Endothelial cell of umbilical vein (primary cell): ENCODE data around the gene CPVL. TPM values are rescaled to one million over a fixed set of nuclear protein-coding genes. Genes with fewer than 3 reads are reported as not detected.

ENCODE experiments used
- BruUV-seq: library from RNA; stranded (reverse); fragments of 400-500 nt; replicated peaks from 2 replicates; lab custom pipeline; 2021; lab: Mats Ljungman, UMichigan
- CTCF ChIA-PET: fragments of 300-600, 350-600 bp; sonication (Branson Sonifier 250); formaldehyde crosslinking; loops from one replicate; lab custom pipeline; 2021; ENCODE audit warnings: antibody characterized with exemption, inconsistent platforms; lab: Charles Lee
- POLR2A ChIA-PET: fragments of 300-600, 350-600 bp; sonication (Branson Sonifier 250); formaldehyde crosslinking; loops from one replicate; lab custom pipeline; 2021; ENCODE audit warnings: antibody characterized with exemption, inconsistent platforms; lab: Charles Lee
- DNase-seq: peaks from one replicate; pipeline ENCODE4 v3.0.0-alpha.2; 2011; ENCODE audit warnings: low read depth, low spot score
- FAIRE-seq: peaks from 2 replicates; lab custom pipeline; 2011; peaks lifted over from hg19 to GRCh38; lab: Jason Lieb, UNC
- H2AFZ ChIP-seq: 2 replicates; pipeline ENCODE4 v1.6.0; 2012; ENCODE audit warnings: low read depth, low read length, control low read depth, inconsistent platforms
- H3K27ac ChIP-seq: 2 replicates; pipeline ENCODE4 v1.5.1; 2011; ENCODE audit warnings: low read depth, mild to moderate bottlenecking, control low read depth, low read length, moderate library complexity; ENCODE audit not compliant: insufficient read depth
- H3K27me3 ChIP-seq, 2 experiments: 2 replicates each; pipeline versions ENCODE4 v1.6.0 to v1.6.1; 2011; ENCODE audit warnings: low read length in 2 of 2, mixed read lengths in 1 of 2; ENCODE audit not compliant: control insufficient read depth in 2 of 2, insufficient read depth in 2 of 2
- H3K36me3 ChIP-seq, 2 experiments: 2 replicates in 1 of 2; 3 replicates in 1 of 2; pipeline ENCODE4 v1.5.1; 2011; ENCODE audit warnings: low read length in 2 of 2, mild to moderate bottlenecking in 1 of 2, moderate library complexity in 1 of 2; ENCODE audit not compliant: control insufficient read depth in 2 of 2, insufficient read depth in 2 of 2; ENCODE audit errors: extremely low read depth in 1 of 2
- H3K4me1 ChIP-seq: 3 replicates; pipeline ENCODE4 v1.5.1; 2011; ENCODE audit warnings: mild to moderate bottlenecking, low read length; ENCODE audit not compliant: control insufficient read depth, insufficient read depth; ENCODE audit errors: extremely low read depth
- H3K4me2 ChIP-seq: 2 replicates; pipeline ENCODE4 v1.6.1; 2011; ENCODE audit warnings: low read length, control low read depth, mixed read lengths; ENCODE audit not compliant: insufficient read depth
- H3K4me3 ChIP-seq, 3 experiments: fragments of 200-600 bp in 1 of 3; sonication (generic), shearing (Covaris generic) in 1 of 3; replicated peaks in 1 of 3; 2 replicates each; pipeline ENCODE4 v1.5.1; 2011 to 2016; ENCODE audit warnings: control low read depth in 3 of 3, low read length in 3 of 3, mild to moderate bottlenecking in 2 of 3, inconsistent platforms in 1 of 3, low read depth in 1 of 3, moderate library complexity in 1 of 3; ENCODE audit not compliant: insufficient read depth in 1 of 3
- H3K79me2 ChIP-seq: 2 replicates; pipeline ENCODE4 v1.6.0; 2012; ENCODE audit warnings: low read length, inconsistent platforms; ENCODE audit not compliant: control insufficient read depth, insufficient read depth
- H3K9ac ChIP-seq: replicated peaks from 2 replicates; pipeline ENCODE3; 2011; ENCODE audit warnings: low read length, control low read depth; ENCODE audit not compliant: insufficient read depth; ENCODE audit errors: extremely low read depth
- H3K9me1 ChIP-seq: replicated peaks from 3 replicates; pipeline ENCODE4 v1.6.0; 2011; ENCODE audit warnings: mild to moderate bottlenecking, low read length; ENCODE audit not compliant: control insufficient read depth, insufficient read depth; ENCODE audit errors: extremely low read depth
- H3K9me3 ChIP-seq: replicated peaks from 2 replicates; pipeline ENCODE4 v1.5.1; 2012; ENCODE audit warnings: low read length, inconsistent platforms; ENCODE audit not compliant: control insufficient read depth, insufficient read depth
- H4K20me1 ChIP-seq: replicated peaks from 2 replicates; pipeline ENCODE3; 2011; ENCODE audit warnings: mild to moderate bottlenecking, low read length; ENCODE audit not compliant: control insufficient read depth, insufficient read depth; ENCODE audit errors: extremely low read depth
- CTCF ChIP-seq, 2 donors: IDR thresholded peaks; 1 replicate in 1 of 2; 2 replicates in 1 of 2; pipeline ENCODE4 v1.5.1; 2011; ENCODE audit warnings: low read length in 2 of 2, mild to moderate bottlenecking in 2 of 2, moderate library complexity in 2 of 2, control low read depth in 1 of 2, inconsistent platforms in 1 of 2, low read depth in 1 of 2; ENCODE audit not compliant: insufficient read depth in 1 of 2; ENCODE audit errors: extremely low read depth in 1 of 2
- EZH2 ChIP-seq: IDR thresholded peaks from 2 replicates; pipeline ENCODE4 v1.6.1; 2012; ENCODE audit warnings: borderline replicate concordance, low read depth, mild to moderate bottlenecking, moderate library complexity, low read length, inconsistent platforms; ENCODE audit not compliant: severe bottlenecking
- FOS ChIP-seq: IDR thresholded peaks from 2 replicates; pipeline ENCODE4 v1.6.1; 2011; ENCODE audit warnings: mild to moderate bottlenecking, low read length, moderate library complexity, borderline replicate concordance; ENCODE audit not compliant: insufficient read depth
- GATA2 ChIP-seq: IDR thresholded peaks from 2 replicates; pipeline ENCODE4 v1.7.0; 2011; ENCODE audit warnings: low read depth, mild to moderate bottlenecking, moderate library complexity, mixed read lengths, low read length; ENCODE audit not compliant: insufficient read length, insufficient read depth
- JUN ChIP-seq: IDR thresholded peaks from 2 replicates; pipeline ENCODE4 v1.6.1; 2011; ENCODE audit warnings: borderline replicate concordance, low read depth; ENCODE audit not compliant: insufficient read length, insufficient read depth
- MAX ChIP-seq: IDR thresholded peaks from 2 replicates; pipeline ENCODE4 v1.6.1; 2011; ENCODE audit not compliant: insufficient read depth, insufficient read length
- MYC ChIP-seq: IDR thresholded peaks from one replicate; pipeline ENCODE4 v1.6.1; 2011; ENCODE audit warnings: mild to moderate bottlenecking, low read depth, low read length
- POLR2A ChIP-seq: IDR thresholded peaks from 2 replicates; pipeline ENCODE4 v1.6.1; 2012; ENCODE audit warnings: low read depth, mild to moderate bottlenecking, control low read depth, low read length
- POLR2AphosphoS5 ChIP-seq: IDR thresholded peaks from 2 replicates; pipeline ENCODE4 v1.6.1; 2012; ENCODE audit warnings: low read depth, mild to moderate bottlenecking, control low read depth, low read length, moderate library complexity; ENCODE audit not compliant: insufficient read depth
- dilution Hi-C: fragments of 300-500 bp; cut with MboI; formaldehyde crosslinking; loops from one replicate; pipeline ENCODE4 v1.15.0; 2019; ENCODE audit warnings: low sequenced_read_pairs; ENCODE audit not compliant: extremely low pct_ligation_motif_present
- intact Hi-C: fragments of 100-400 bp; cut with micrococcal nuclease; formaldehyde crosslinking; loops from one replicate; pipeline ENCODE4 v1.10.0; 2022
- polyA plus RNA-seq, 4 experiments: library from polyadenylated mRNA; depleted of rRNA in 3 of 4; stranded (reverse) in 3 of 4; unstranded in 1 of 4; fragments of >200 nt; gene quantifications; 2 replicates each; pipeline versions ENCODE4 v1.2.1 to v1.2.3, GENCODE V29; 2011 to 2012; ENCODE audit warnings: missing spikeins in 1 of 4
- total RNA-seq: library from RNA; stranded (reverse); gene quantifications from 2 replicates; pipeline ENCODE4 v1.2.3, GENCODE V29; 2021

Gene CPVL
- total and polyA plus RNA-seq, 2 donors (not counting 3 experiments of a cell fraction or from before 2014, with no cell fraction given): 0.14 TPM; not detected in 1

- dilution Hi-C loops: no loop called here
- intact Hi-C loops: loop anchor here (1.0 kb wide), 1 partner anchor 51 kb away; no protein-coding TSS in a partner anchor
- ChIA-PET POLR2A (no interaction called here), CTCF (interaction anchor here (0.6 to 38.9 kb wide), 16 partner anchors 9 to 317 kb away, joined by 3 to 1408 read pairs (median 4); partner anchors contain the start of genes CHN2 and TRIL)
- H3K27ac ChIP-seq: no peak overlapping the region
- peaks cover 6% of the 10 kb centered on the region for H3K4me1 ChIP-seq
- no peaks in the 10 kb centered on the region for H3K9me3 ChIP-seq
- H3K9me1 ChIP-seq: no peaks in the 10 kb centered on the region
- peak overlapping the region in 2 of 3 experiments; percentile 15 to 53 for H3K4me3 ChIP-seq
- no peaks in the 10 kb centered on the region for H4K20me1 ChIP-seq
- TF ChIP-seq CTCF (IDR thresholded peaks at IDR 0.05; ENCODE audit: extremely low read depth in 1 of 2, insufficient read depth in 1 of 2, low read depth in 1 of 2, low read length in 2 of 2): no peak
- H3K27me3 ChIP-seq: peaks cover 3 to 6% of the 10 kb centered on the region in 2 experiments
- H3K79me2 ChIP-seq: no peaks in the 10 kb centered on the region
- peak overlapping the region; percentile 93 for H2AFZ ChIP-seq
- FAIRE-seq: no peak
- DNase-seq: no peak
- H3K4me2 ChIP-seq: peak overlapping the region; percentile 54
- no peak overlapping the region for H3K9ac ChIP-seq
- no peaks in the 10 kb centered on the region for H3K36me3 ChIP-seq
- no TSS peak for BruUV-seq
These were observed 55.3 kb downstream of the CPVL start for GRCh38 chr7:29090836-29091601.

- TF ChIP-seq POLR2A: no peak
- TF ChIP-seq MYC: no peak
- TF ChIP-seq CTCF (IDR thresholded peaks at IDR 0.05; ENCODE audit: extremely low read depth in 1 of 2, insufficient read depth in 1 of 2, low read depth in 1 of 2, low read length in 2 of 2): no peak
- TF ChIP-seq POLR2AphosphoS5: no peak
- TF ChIP-seq GATA2: no peak
- TF ChIP-seq FOS: no peak
- TF ChIP-seq EZH2: no peak
- TF ChIP-seq MAX: no peak
- no peak for TF ChIP-seq JUN
- no peaks in the 10 kb centered on the region for H3K9me1 ChIP-seq
- dilution Hi-C loops: no loop called here
- H3K4me2 ChIP-seq: no peak overlapping the region
- BruUV-seq: no TSS peak
- DNase-seq (no peak), FAIRE-seq (no peak)
- no peaks in the 10 kb centered on the region for H3K36me3 ChIP-seq
- H3K4me1 ChIP-seq: peaks cover 6% of the 10 kb centered on the region
- peaks cover 3 to 6% of the 10 kb centered on the region in 2 experiments for H3K27me3 ChIP-seq
- H3K9ac ChIP-seq: no peak overlapping the region
- H3K4me3 ChIP-seq: no peak overlapping the region
- CTCF ChIA-PET: interaction anchor here (0.6 to 38.9 kb wide), 16 partner anchors 9 to 318 kb away, joined by 3 to 1408 read pairs (median 4); partner anchors contain the start of genes CHN2 and TRIL
- no peak overlapping the region for H3K27ac ChIP-seq
- H3K79me2 ChIP-seq: no peaks in the 10 kb centered on the region
- H2AFZ ChIP-seq: no peak overlapping the region
- no peaks in the 10 kb centered on the region for H4K20me1 ChIP-seq
- H3K9me3 ChIP-seq: no peaks in the 10 kb centered on the region
- POLR2A ChIA-PET: no interaction called here
- intact Hi-C loops: no loop called here
These were observed 56.1 kb downstream of the CPVL start for GRCh38 chr7:29090151-29090805.
